H1 (cell line): ENCODE results near the gene CA5A. TPM values are rescaled to one million over a fixed set of nuclear protein-coding genes. Genes with fewer than 3 reads are reported as not detected.

Source experiments
- BRCA1 ChIP-seq: IDR thresholded peaks from 2 replicates; pipeline ENCODE4 v1.6.1; 2012; ENCODE audit warnings: low read depth, low read length, improper control_type of control experiment
- CREB1 ChIP-seq: IDR thresholded peaks from 2 replicates; pipeline ENCODE4 v1.6.1; 2012; ENCODE audit warnings: inconsistent platforms
- CTBP2 ChIP-seq: IDR thresholded peaks from 2 replicates; pipeline ENCODE4 v1.7.0; 2011; ENCODE audit warnings: borderline replicate concordance, mild to moderate bottlenecking, moderate library complexity, mixed read lengths, low read length; ENCODE audit not compliant: insufficient read depth, insufficient read length
- EGR1 ChIP-seq: IDR thresholded peaks from 2 replicates; pipeline ENCODE4 v1.6.1; 2011; ENCODE audit warnings: low read depth, low read length, borderline replicate concordance
- EP300 ChIP-seq, 2 experiments: IDR thresholded peaks; 1 replicate in 1 of 2; 2 replicates in 1 of 2; pipeline ENCODE4 v1.6.1; 2011 to 2012; ENCODE audit warnings: low read depth in 2 of 2, low read length in 2 of 2, mild to moderate bottlenecking in 2 of 2, borderline replicate concordance in 1 of 2, inconsistent platforms in 1 of 2, moderate library complexity in 1 of 2
- SUZ12 ChIP-seq: fragments of 200-600 bp; sonication (generic); IDR thresholded peaks from 2 replicates; pipeline ENCODE4 v1.6.1; 2012; ENCODE audit warnings: mild to moderate bottlenecking, inconsistent platforms, low read length, moderate library complexity, mixed read lengths
- polyA plus RNA-seq, 7 experiments: library from polyadenylated mRNA; depleted of rRNA in 3 of 7; stranded (reverse) in 5 of 7; unstranded in 2 of 7; fragments of >200 nt in 5 of 7; fragments of 200-250 nt in 2 of 7; gene quantifications; 1 replicate in 5 of 7; 2 replicates in 1 of 7; 4 replicates in 1 of 7; pipeline versions ENCODE4 v1.2.1 to v1.2.3, GENCODE V29; 2011 to 2013; ENCODE audit warnings: missing spikeins in 2 of 7, mixed read lengths in 2 of 7
- total RNA-seq: library from RNA; stranded (reverse); fragmentation: NEBNext Ultra II Directional; extraction: Animal tissue kit (Norgen Biotek cat#: 25700); gene quantifications from 2 replicates; pipeline ENCODE4 v1.2.1, GENCODE V29; 2021

The CA5A gene
- total and polyA plus RNA-seq, 2 of the 8 experiments (the other 6 are each of a cell fraction or from before 2014, with no cell fraction given): not detected

DNA sequence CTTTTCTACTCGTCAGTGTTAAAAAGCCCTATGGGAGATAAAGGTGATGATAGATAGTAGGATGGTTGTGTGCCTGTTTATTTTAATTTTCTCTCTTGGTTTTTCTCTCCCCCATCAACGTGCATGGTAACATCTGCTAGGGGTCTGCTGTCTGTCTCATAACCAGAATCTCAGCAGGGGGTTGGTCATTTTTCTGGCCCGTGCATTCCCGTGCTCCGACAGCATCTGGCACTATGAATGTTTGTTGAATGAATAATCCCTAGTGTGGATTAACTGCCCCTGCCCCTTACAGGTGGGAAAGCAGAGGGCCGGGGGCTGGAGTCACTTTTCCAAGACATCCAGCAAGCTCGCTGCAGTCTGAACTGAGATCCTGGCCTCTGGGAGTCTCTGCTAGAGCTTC lies 6.3 kb downstream of the CA5A start (continued):
- no peak for TF ChIP-seq EP300 (IDR thresholded peaks at IDR 0.05; ENCODE audit: borderline replicate concordance in 1 of 2, low read depth in 2 of 2, low read length in 2 of 2)
- no peak for TF ChIP-seq BRCA1
- TF ChIP-seq SUZ12: no peak
- TF ChIP-seq CREB1: no peak
- TF ChIP-seq CTBP2: no peak
- no peak for TF ChIP-seq EGR1
